WTC11 (cell line): ENCODE data around the gene CCDC57.

Experiments used
- CREB1 ChIP-seq: sonication (generic); formaldehyde crosslinking; IDR thresholded peaks from 2 replicates; pipeline ENCODE4 v1.8.0; 2023; ENCODE audit warnings: mild to moderate bottlenecking, missing genetic modification reagents
- KAT7 ChIP-seq: sonication (generic); formaldehyde crosslinking; IDR thresholded peaks from 2 replicates; pipeline ENCODE4 v1.8.1; 2023; ENCODE audit warnings: missing genetic modification reagents, mild to moderate bottlenecking, borderline replicate concordance
- NFYB ChIP-seq: sonication (generic); formaldehyde crosslinking; conservative IDR thresholded peaks from 2 replicates; pipeline ENCODE4 v1.8.0; 2022; ENCODE audit warnings: low read depth, missing genetic modification reagents
- RELA ChIP-seq: sonication (generic); formaldehyde crosslinking; IDR thresholded peaks from 2 replicates; pipeline ENCODE4 v1.8.1; 2022; ENCODE audit warnings: missing genetic modification reagents, mild to moderate bottlenecking, borderline replicate concordance
- ZBTB21 ChIP-seq: sonication (generic); formaldehyde crosslinking; IDR thresholded peaks from 2 replicates; pipeline ENCODE4 v1.8.1; 2023; ENCODE audit warnings: mild to moderate bottlenecking, missing genetic modification reagents, borderline replicate concordance
- ZNF121 ChIP-seq: sonication (generic); formaldehyde crosslinking; IDR thresholded peaks from 2 replicates; pipeline ENCODE4 v1.8.0; 2023; ENCODE audit warnings: missing genetic modification reagents
- TF ChIP-seq, protein P1 (sequence below): fragments of 200-600 bp; IDR thresholded peaks from 2 replicates; pipeline ENCODE4 v1.8.0; 2022; ENCODE audit warnings: antibody characterized with exemption
- TF ChIP-seq, protein P2 (sequence below): sonication (generic); formaldehyde crosslinking; IDR thresholded peaks from 2 replicates; pipeline ENCODE4 v1.8.1; 2022; ENCODE audit warnings: mild to moderate bottlenecking, missing genetic modification reagents, moderate library complexity, borderline replicate concordance
- TF ChIP-seq, protein P3 (sequence below): sonication (generic); formaldehyde crosslinking; IDR thresholded peaks from 2 replicates; pipeline ENCODE4 v1.8.1; 2022; ENCODE audit warnings: missing genetic modification reagents, borderline replicate concordance

DNA sequence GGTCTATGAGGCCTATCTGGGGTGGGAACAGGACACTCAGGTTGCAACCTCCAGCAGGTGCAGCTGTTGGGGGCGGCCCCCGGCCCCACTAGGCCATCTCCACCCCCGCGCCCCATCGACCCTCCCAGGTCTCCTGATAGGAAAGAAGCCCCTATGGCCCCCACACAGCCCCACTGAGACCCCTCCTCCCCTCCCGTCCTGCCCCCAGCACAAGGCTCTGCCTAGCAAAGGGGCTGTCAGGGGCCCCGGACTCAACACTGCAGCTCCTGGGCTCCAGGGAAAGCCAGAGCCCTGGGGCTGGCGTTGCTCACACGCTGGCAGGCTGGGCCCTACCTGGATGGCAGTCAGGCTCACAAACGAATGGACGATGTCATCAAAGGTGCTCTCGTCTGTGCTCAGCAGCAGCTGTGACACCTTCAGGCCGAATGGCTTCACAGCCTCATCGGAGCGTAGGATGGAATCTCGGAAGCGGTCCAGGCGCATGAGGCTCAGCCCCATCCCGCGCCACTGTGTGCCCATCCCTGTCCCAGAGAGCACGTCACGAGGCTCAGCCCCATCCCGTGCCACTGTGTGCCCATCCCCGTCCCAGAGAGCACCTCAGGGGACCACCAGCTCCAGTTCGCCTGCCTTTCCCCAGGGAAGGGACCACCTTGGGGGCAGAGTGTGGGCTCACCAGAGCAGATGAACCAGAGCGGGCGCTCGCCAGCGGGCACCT, 121.9 kb downstream of the CCDC57 start:
- TF ChIP-seq, protein P1, sequence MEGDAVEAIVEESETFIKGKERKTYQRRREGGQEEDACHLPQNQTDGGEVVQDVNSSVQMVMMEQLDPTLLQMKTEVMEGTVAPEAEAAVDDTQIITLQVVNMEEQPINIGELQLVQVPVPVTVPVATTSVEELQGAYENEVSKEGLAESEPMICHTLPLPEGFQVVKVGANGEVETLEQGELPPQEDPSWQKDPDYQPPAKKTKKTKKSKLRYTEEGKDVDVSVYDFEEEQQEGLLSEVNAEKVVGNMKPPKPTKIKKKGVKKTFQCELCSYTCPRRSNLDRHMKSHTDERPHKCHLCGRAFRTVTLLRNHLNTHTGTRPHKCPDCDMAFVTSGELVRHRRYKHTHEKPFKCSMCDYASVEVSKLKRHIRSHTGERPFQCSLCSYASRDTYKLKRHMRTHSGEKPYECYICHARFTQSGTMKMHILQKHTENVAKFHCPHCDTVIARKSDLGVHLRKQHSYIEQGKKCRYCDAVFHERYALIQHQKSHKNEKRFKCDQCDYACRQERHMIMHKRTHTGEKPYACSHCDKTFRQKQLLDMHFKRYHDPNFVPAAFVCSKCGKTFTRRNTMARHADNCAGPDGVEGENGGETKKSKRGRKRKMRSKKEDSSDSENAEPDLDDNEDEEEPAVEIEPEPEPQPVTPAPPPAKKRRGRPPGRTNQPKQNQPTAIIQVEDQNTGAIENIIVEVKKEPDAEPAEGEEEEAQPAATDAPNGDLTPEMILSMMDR, result no peak
- TF ChIP-seq ZBTB21 (CRISPR knock-in tag) (no peak), CREB1 (CRISPR knock-in tag) (no peak), NFYB (CRISPR knock-in tag) (no peak), RELA (no peak), KAT7 (CRISPR knock-in tag) (no peak), ZNF121 (CRISPR knock-in tag) (no peak)
- TF ChIP-seq, protein P2, sequence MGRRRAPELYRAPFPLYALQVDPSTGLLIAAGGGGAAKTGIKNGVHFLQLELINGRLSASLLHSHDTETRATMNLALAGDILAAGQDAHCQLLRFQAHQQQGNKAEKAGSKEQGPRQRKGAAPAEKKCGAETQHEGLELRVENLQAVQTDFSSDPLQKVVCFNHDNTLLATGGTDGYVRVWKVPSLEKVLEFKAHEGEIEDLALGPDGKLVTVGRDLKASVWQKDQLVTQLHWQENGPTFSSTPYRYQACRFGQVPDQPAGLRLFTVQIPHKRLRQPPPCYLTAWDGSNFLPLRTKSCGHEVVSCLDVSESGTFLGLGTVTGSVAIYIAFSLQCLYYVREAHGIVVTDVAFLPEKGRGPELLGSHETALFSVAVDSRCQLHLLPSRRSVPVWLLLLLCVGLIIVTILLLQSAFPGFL, result no peak
- TF ChIP-seq, protein P3, sequence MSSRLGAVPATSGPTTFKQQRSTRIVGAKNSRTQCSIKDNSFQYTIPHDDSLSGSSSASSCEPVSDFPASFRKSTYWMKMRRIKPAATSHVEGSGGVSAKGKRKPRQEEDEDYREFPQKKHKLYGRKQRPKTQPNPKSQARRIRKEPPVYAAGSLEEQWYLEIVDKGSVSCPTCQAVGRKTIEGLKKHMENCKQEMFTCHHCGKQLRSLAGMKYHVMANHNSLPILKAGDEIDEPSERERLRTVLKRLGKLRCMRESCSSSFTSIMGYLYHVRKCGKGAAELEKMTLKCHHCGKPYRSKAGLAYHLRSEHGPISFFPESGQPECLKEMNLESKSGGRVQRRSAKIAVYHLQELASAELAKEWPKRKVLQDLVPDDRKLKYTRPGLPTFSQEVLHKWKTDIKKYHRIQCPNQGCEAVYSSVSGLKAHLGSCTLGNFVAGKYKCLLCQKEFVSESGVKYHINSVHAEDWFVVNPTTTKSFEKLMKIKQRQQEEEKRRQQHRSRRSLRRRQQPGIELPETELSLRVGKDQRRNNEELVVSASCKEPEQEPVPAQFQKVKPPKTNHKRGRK (CRISPR knock-in tag), result no peak
